Measurements from ENCODE around the gene RSRC1. TPM values are rescaled to one million over a fixed set of nuclear protein-coding genes. Genes with fewer than 3 reads are reported as not detected.
"Not testable (repeated sequence)": the region's sequence is repeated elsewhere in the genome, so short reads cannot be mapped to it uniquely, and the experiment has no call there.

RSRC1 gene
- total RNA-seq, 1 donor from 2014 or later, result 36.9 TPM

- Mint-ChIP-seq H3K27ac (ENCODE audit: unreplicated experiment) (no peak overlapping the region), H3K4me1 (no peaks in the 10 kb centered on the region), H3K9me3 (no peaks in the 10 kb centered on the region), H3K27me3 (ENCODE audit: low read depth) (no peaks in the 10 kb centered on the region), H3K4me3 (no peak overlapping the region), H3K36me3 (ENCODE audit: low read depth) (no peaks in the 10 kb centered on the region)
- peak; percentile 63 for TF ChIP-seq CTCF (conservative IDR thresholded peaks at IDR 0.05)
- DNase-seq (ENCODE audit: low read depth, low spot score), result no peak
These were observed 422.3 kb downstream of the RSRC1 start for GRCh38 chr3:158532099-158532734.

DNA sequence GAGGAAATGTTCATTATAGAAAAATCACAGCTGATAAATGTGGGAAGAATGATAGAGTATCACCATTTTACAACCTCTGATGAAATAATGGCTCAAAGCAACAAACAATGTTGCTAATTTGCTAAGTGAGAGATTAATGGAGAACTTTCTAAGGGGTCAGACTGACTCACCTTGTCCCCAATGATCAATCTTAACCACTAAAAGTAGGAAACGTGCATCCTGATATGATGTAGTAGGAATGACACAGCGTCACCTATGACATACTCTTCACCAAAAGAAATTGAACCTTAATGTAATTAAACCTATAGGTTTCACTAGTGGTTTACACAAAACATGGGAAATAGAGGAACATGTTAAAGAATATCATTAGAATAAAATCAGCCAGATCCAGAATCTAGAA lies 426.0 kb downstream of the RSRC1 start:
- no peak for TF ChIP-seq CTCF (conservative IDR thresholded peaks at IDR 0.05)
- Mint-ChIP-seq H3K27ac (ENCODE audit: unreplicated experiment) (no peak overlapping the region), H3K4me3 (no peak overlapping the region), H3K4me1 (no peaks in the 10 kb centered on the region), H3K27me3 (ENCODE audit: low read depth) (no peaks in the 10 kb centered on the region), H3K9me3 (no peaks in the 10 kb centered on the region), H3K36me3 (ENCODE audit: low read depth) (no peaks in the 10 kb centered on the region)
- DNase-seq (ENCODE audit: low read depth, low spot score), result no peak

DNA sequence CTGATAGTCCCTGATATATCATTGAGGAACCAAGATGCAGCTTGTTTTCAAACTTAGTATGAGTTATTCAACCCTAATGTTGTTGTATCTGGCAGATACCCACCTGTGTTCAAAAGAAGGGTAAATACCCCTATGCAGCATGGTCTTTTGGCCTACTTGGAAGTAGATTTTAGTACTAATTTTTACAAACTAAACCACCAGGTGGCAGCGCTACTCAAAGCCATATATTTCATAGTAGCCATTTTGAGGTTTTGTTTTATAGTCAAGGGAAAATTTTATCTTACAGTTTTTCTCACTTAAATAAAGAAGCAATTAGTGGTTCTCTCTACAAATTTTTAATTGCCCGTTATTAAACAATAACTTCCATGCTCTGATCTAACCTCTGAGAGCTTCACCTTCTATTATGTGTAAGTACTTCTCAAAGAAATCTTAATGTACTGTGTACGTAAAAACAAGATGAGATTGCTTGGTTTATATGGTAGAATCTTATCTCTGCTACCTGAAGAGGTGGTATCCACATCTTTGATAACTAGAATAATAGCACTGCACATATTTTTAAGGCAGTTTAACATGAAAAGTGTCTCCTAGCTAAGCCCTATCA lies 429.6 kb downstream of the RSRC1 start:
- no peak overlapping the region for H3K4me3 Mint-ChIP-seq
- no peaks in the 10 kb centered on the region for H3K9me3 Mint-ChIP-seq
- H3K36me3 Mint-ChIP-seq (ENCODE audit: low read depth), result no peaks in the 10 kb centered on the region
- DNase-seq (ENCODE audit: low read depth, low spot score), result peak; percentile 43
- H3K4me1 Mint-ChIP-seq, result no peaks in the 10 kb centered on the region
- H3K27me3 Mint-ChIP-seq (ENCODE audit: low read depth), result no peaks in the 10 kb centered on the region
- TF ChIP-seq CTCF (conservative IDR thresholded peaks at IDR 0.05), result peak; percentile 73
- no peak overlapping the region for H3K27ac Mint-ChIP-seq (ENCODE audit: unreplicated experiment)

- DNase-seq (ENCODE audit: low read depth, low spot score), result no peak
- Mint-ChIP-seq H3K9me3 (no peaks in the 10 kb centered on the region), H3K4me3 (no peak overlapping the region), H3K27me3 (ENCODE audit: low read depth) (no peaks in the 10 kb centered on the region), H3K27ac (ENCODE audit: unreplicated experiment) (no peak overlapping the region), H3K4me1 (no peaks in the 10 kb centered on the region), H3K36me3 (ENCODE audit: low read depth) (no peaks in the 10 kb centered on the region)
- no peak for TF ChIP-seq CTCF (conservative IDR thresholded peaks at IDR 0.05)
These were observed 430.2 kb downstream of the RSRC1 start for GRCh38 chr3:158540066-158540465.

DNA sequence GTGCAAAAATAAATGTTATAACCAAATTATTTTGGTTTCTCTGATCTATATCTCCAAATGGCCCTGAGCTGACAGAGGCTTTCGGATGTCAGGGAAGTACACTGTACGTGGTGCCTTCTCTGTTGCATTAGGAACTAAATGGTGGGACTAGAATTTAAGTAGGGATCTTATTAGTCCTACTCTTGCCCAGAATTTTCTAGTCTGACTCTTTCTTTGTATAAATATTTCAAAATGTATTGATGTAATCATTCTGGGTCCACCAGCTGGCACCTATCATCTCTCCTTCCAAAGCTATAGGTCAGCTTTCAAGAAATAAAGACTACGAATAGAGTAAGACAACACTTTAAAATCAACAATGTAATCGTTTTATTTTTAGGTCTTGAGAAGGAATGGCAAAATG lies 438.8 kb downstream of the RSRC1 start:
- Mint-ChIP-seq H3K4me3 (no peak overlapping the region), H3K36me3 (ENCODE audit: low read depth) (peaks cover 7% of the 10 kb centered on the region), H3K27ac (ENCODE audit: unreplicated experiment) (no peak overlapping the region), H3K9me3 (peaks cover 5% of the 10 kb centered on the region), H3K4me1 (no peaks in the 10 kb centered on the region), H3K27me3 (ENCODE audit: low read depth) (no peaks in the 10 kb centered on the region)
- no peak for DNase-seq (ENCODE audit: low read depth, low spot score)
- no peak for TF ChIP-seq CTCF (conservative IDR thresholded peaks at IDR 0.05)

DNA sequence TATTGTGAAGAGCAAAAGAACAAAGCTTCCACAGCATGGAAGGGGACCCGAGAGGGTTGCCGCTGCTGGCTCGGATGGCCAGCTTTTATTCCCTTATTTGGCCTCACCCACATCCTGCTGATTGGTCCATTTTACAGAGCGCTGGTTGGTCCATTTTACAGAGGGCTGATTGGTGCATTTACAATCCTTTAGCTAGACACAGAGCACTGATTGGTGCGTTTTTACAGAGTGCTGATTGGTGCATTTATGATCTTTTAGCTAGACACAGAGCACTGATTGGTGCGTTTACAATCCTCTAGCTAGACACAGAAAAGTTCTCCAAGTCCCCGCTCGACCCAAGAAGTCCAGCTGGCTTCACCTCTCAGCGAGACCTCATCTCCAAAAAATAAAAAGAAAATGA lies 440.0 kb downstream of the RSRC1 start:
- not testable (repeated sequence) for H3K4me3 Mint-ChIP-seq; H3K36me3 Mint-ChIP-seq (ENCODE audit: low read depth); H3K9me3 Mint-ChIP-seq; H3K4me1 Mint-ChIP-seq; DNase-seq (ENCODE audit: low read depth, low spot score); H3K27me3 Mint-ChIP-seq (ENCODE audit: low read depth); H3K27ac Mint-ChIP-seq (ENCODE audit: unreplicated experiment)

Data from neural crest cell (in vitro differentiated cells).